Endodermal cell (in vitro differentiated cells): Measurements from ENCODE around the gene RABGAP1L. TPM values are rescaled to one million over a fixed set of nuclear protein-coding genes. Genes with fewer than 3 reads are reported as not detected.

Experiments used
- DNase-seq: peaks from one replicate; pipeline ENCODE4 v3.0.0-alpha.2; 2017
- H3K27ac ChIP-seq: 2 replicates; pipeline ENCODE4 v1.5.1; 2013; ENCODE audit warnings: mild to moderate bottlenecking, low read depth, low read length, moderate library complexity
- H3K27me3 ChIP-seq: 2 replicates; pipeline ENCODE4 v1.6.1; 2013; ENCODE audit warnings: mild to moderate bottlenecking, low read length, moderate library complexity; ENCODE audit not compliant: insufficient read depth, control insufficient read depth, poor library complexity, severe bottlenecking
- H3K36me3 ChIP-seq: 2 replicates; pipeline ENCODE4 v1.7.0; 2013; ENCODE audit warnings: mild to moderate bottlenecking, low read length, moderate library complexity; ENCODE audit not compliant: control insufficient read depth, insufficient read depth
- H3K4me1 ChIP-seq: one replicate; pipeline ENCODE4 v1.7.0; 2013; ENCODE audit warnings: low read length; ENCODE audit not compliant: control insufficient read depth, insufficient read depth
- H3K4me3 ChIP-seq: 2 replicates; pipeline ENCODE4 v1.5.1; 2013; ENCODE audit warnings: mild to moderate bottlenecking, low read length, moderate library complexity
- H3K9ac ChIP-seq: 2 replicates; pipeline ENCODE4 v1.6.1; 2013; ENCODE audit warnings: mild to moderate bottlenecking, low read length, moderate library complexity; ENCODE audit not compliant: poor library complexity, severe bottlenecking; ENCODE audit errors: extremely low read depth
- H3K9me3 ChIP-seq: 2 replicates; pipeline ENCODE4 v1.6.1; 2013; ENCODE audit warnings: mild to moderate bottlenecking, low read length, moderate library complexity; ENCODE audit not compliant: control insufficient read depth
- H3K27ac Mint-ChIP-seq: 2 replicates; pipeline ENCODE4 v1.8.0; 2020; ENCODE audit warnings: mixed read lengths
- H3K27me3 Mint-ChIP-seq: 2 replicates; pipeline ENCODE4 v1.8.0; 2021; ENCODE audit warnings: mild to moderate bottlenecking, mixed read lengths; ENCODE audit not compliant: insufficient read depth
- H3K36me3 Mint-ChIP-seq: 2 replicates; pipeline ENCODE4 v1.8.0; 2020; ENCODE audit warnings: low read depth, mixed read lengths
- H3K4me1 Mint-ChIP-seq: 2 replicates; pipeline ENCODE4 v1.8.0; 2020; ENCODE audit warnings: mixed read lengths
- H3K4me3 Mint-ChIP-seq: 2 replicates; pipeline ENCODE4 v1.8.0; 2020; ENCODE audit warnings: mild to moderate bottlenecking, moderate library complexity, mixed read lengths
- H3K9me3 Mint-ChIP-seq: 2 replicates; pipeline ENCODE4 v1.8.0; 2020; ENCODE audit warnings: mild to moderate bottlenecking, mixed read lengths
- CTCF ChIP-seq: fragments of 200-600 bp; sonication (generic); conservative IDR thresholded peaks from 2 replicates; pipeline ENCODE4 v1.5.0; 2021; ENCODE audit warnings: antibody characterized with exemption, mild to moderate bottlenecking
- WGBS, 2 experiments: methylation state at CpG; one replicate each; pipeline versions ENCODE4 v1.1.5 to v1.1.7; 2013; ENCODE audit warnings: missing lambda C conversion rate in 2 of 2, mixed read lengths in 1 of 2; ENCODE audit not compliant: insufficient coverage in 1 of 2, insufficient read length in 1 of 2; 5-methylcytosine and 5-hydroxymethylcytosine counted together
- total RNA-seq, 2 donors: library from RNA; stranded (reverse); fragmentation: NEBNext Ultra II Directional in 1 of 2; extraction: Animal tissue kit (Norgen Biotek cat#: 25700) in 1 of 2; gene quantifications; 2 replicates in 1 of 2; 3 replicates in 1 of 2; pipeline ENCODE4 v1.2.1, GENCODE V29; 2021

RABGAP1L gene
- total RNA-seq, 2 donors from 2014 or later, result 32.5 to 36.9 TPM

GRCh38 chr1:174680101-174680500, 520.8 kb downstream of the RABGAP1L start:
- H3K36me3 Mint-ChIP-seq, result no peaks in the 10 kb centered on the region
- WGBS, 2 experiments, result 88 to 100% methylated on average over 3 of the region's 3 CpGs

GRCh38 chr1:174682419-174683008, 523.2 kb downstream of the RABGAP1L start:
- no peaks in the 10 kb centered on the region for H3K36me3 Mint-ChIP-seq
- Histone ChIP-seq H3K27ac (no peak overlapping the region), H3K9me3 (no peaks in the 10 kb centered on the region), H3K9ac (no peak overlapping the region), H3K27me3 (no peaks in the 10 kb centered on the region), H3K36me3 (no peaks in the 10 kb centered on the region), H3K4me1 (no peaks in the 10 kb centered on the region), H3K4me3 (no peak overlapping the region)
- no peaks in the 10 kb centered on the region for H3K9me3 Mint-ChIP-seq
- H3K4me3 Mint-ChIP-seq, result no peak overlapping the region
- 94 to 100% methylated on average over 1 to 2 of the region's 2 CpGs for WGBS, 2 experiments
- H3K4me1 Mint-ChIP-seq, result no peaks in the 10 kb centered on the region
- no peak for DNase-seq
- H3K27ac Mint-ChIP-seq, result no peak overlapping the region
- H3K27me3 Mint-ChIP-seq, result no peaks in the 10 kb centered on the region
- TF ChIP-seq CTCF, result no peak

More at GRCh38 chr1:174680101-174680500, 520.8 kb downstream of the RABGAP1L start:
- H3K27me3 ChIP-seq, result no peaks in the 10 kb centered on the region
- Mint-ChIP-seq H3K4me1 (no peaks in the 10 kb centered on the region), H3K4me3 (no peak overlapping the region), H3K9me3 (no peaks in the 10 kb centered on the region), H3K27ac (no peak overlapping the region), H3K27me3 (no peaks in the 10 kb centered on the region)
- no peaks in the 10 kb centered on the region for H3K9me3 ChIP-seq
- TF ChIP-seq CTCF, result no peak
- DNase-seq, result no peak
- H3K36me3 ChIP-seq, result no peaks in the 10 kb centered on the region
- no peak overlapping the region for H3K9ac ChIP-seq
- no peak overlapping the region for H3K4me3 ChIP-seq
- H3K4me1 ChIP-seq, result no peaks in the 10 kb centered on the region
- no peak overlapping the region for H3K27ac ChIP-seq

- Histone ChIP-seq H3K27ac (no peak overlapping the region), H3K9me3 (no peaks in the 10 kb centered on the region), H3K9ac (no peak overlapping the region), H3K4me3 (no peak overlapping the region), H3K36me3 (no peaks in the 10 kb centered on the region), H3K4me1 (no peaks in the 10 kb centered on the region), H3K27me3 (no peaks in the 10 kb centered on the region)
- Mint-ChIP-seq H3K27me3 (no peaks in the 10 kb centered on the region), H3K4me1 (peaks cover 5% of the 10 kb centered on the region), H3K9me3 (no peaks in the 10 kb centered on the region), H3K4me3 (no peak overlapping the region), H3K27ac (no peak overlapping the region), H3K36me3 (no peaks in the 10 kb centered on the region)
- no peak for DNase-seq
- TF ChIP-seq CTCF, result no peak
These were observed 526.9 kb downstream of the RABGAP1L start for GRCh38 chr1:174686213-174686612.
